OCI-LY7 (cell line): ENCODE data around the gene ACP4.
A peak's percentile ranks its signal among the peaks of the same experiment; 100 is the strongest.

Source experiments
- CTCF ChIP-seq: fragments of 200-600 bp; sonication (generic); conservative IDR thresholded peaks from 2 replicates; pipeline ENCODE4 v1.5.1; 2014; ENCODE audit warnings: mild to moderate bottlenecking, antibody characterized with exemption, low read length, moderate library complexity, mixed read lengths
- EZH2phosphoT487 ChIP-seq: fragments of 200-600 bp; sonication (generic); IDR thresholded peaks from 2 replicates; pipeline ENCODE4 v1.6.1; 2018; ENCODE audit warnings: low read depth, borderline replicate concordance, mild to moderate bottlenecking, mixed run types, antibody characterized with exemption, low read length, moderate library complexity, mixed read lengths

GRCh38 chr19:50794876-50795663 is 4.9 kb downstream of the ACP4 start:
- TF ChIP-seq CTCF, result peak; percentile 51
- no peak for TF ChIP-seq EZH2phosphoT487
